Measurements from ENCODE around the gene ZNF574.

- TF ChIP-seq EZH2 (IDR thresholded peaks at IDR 0.05; ENCODE audit: insufficient read depth, low read length), result no peak
- TF ChIP-seq CTCF (IDR thresholded peaks at IDR 0.05; ENCODE audit: insufficient read depth, low read depth, low read length), result no peak
These were observed 20.4 kb downstream of the ZNF574 start for GRCh38 chr19:42096255-42096837.

Measured in astrocyte (in vitro differentiated cells and primary cell).